Bronchial epithelial cell (primary cell): ENCODE results near the gene XPA. TPM values are rescaled to one million over a fixed set of nuclear protein-coding genes. Genes with fewer than 3 reads are reported as not detected.

Experiments used
- DNase-seq: peaks from one replicate; pipeline ENCODE4 v3.0.0-alpha.2; 2010; ENCODE audit warnings: low read depth
- FAIRE-seq: peaks from 2 replicates; lab custom pipeline; 2011; peaks lifted over from hg19 to GRCh38; lab: Jason Lieb, UNC
- H3K27me3 ChIP-seq: 2 replicates; pipeline ENCODE4 v1.5.1; 2011; ENCODE audit warnings: low read length; ENCODE audit not compliant: control insufficient read depth, insufficient read depth
- H3K36me3 ChIP-seq: 2 replicates; pipeline ENCODE4 v1.5.1; 2011; ENCODE audit warnings: low read length; ENCODE audit not compliant: control insufficient read depth, insufficient read depth
- H3K4me3 ChIP-seq: 2 replicates; pipeline ENCODE4 v1.5.1; 2011; ENCODE audit warnings: mild to moderate bottlenecking, low read depth, low read length, control low read depth
- CTCF ChIP-seq: IDR thresholded peaks from 2 replicates; pipeline ENCODE4 v1.5.1; 2011; ENCODE audit warnings: mild to moderate bottlenecking, moderate library complexity, low read length, control low read depth, inconsistent platforms; ENCODE audit not compliant: insufficient read depth, severe bottlenecking
- total RNA-seq: library from RNA; depleted of rRNA; stranded (reverse); fragments of >200 nt; gene quantifications from 2 replicates; pipeline ENCODE4 v1.2.1, GENCODE V29; 2014

Gene XPA
- total RNA-seq, 1 donor from 2014 or later: 4.2 TPM

- DNase-seq (no peak), FAIRE-seq (no peak)
- TF ChIP-seq CTCF: no peak
- no peaks in the 10 kb centered on the region for H3K27me3 ChIP-seq
- no peak overlapping the region for H3K4me3 ChIP-seq
- H3K36me3 ChIP-seq: peaks cover 24% of the 10 kb centered on the region
Measured at GRCh38 chr9:97660847-97661246, 36.3 kb downstream of the XPA start.

- no peaks in the 10 kb centered on the region for H3K27me3 ChIP-seq
- H3K4me3 ChIP-seq: no peak overlapping the region
- peaks cover 24% of the 10 kb centered on the region for H3K36me3 ChIP-seq
- DNase-seq (no peak), FAIRE-seq (no peak)
- TF ChIP-seq CTCF: no peak
Measured at GRCh38 chr9:97660340-97660739, 36.8 kb downstream of the XPA start.

GRCh38 chr9:97659771-97660170 is 37.4 kb downstream of the XPA start:
- no peak for TF ChIP-seq CTCF
- FAIRE-seq (no peak), DNase-seq (no peak)
- H3K36me3 ChIP-seq: peaks cover 21% of the 10 kb centered on the region
- no peak overlapping the region for H3K4me3 ChIP-seq
- no peaks in the 10 kb centered on the region for H3K27me3 ChIP-seq

- FAIRE-seq: no peak
Measured at GRCh38 chr9:97658707-97659106, 38.4 kb downstream of the XPA start.

GRCh38 chr9:97651646-97652045 is 45.5 kb downstream of the XPA start:
- Histone ChIP-seq H3K36me3 (peaks cover 6% of the 10 kb centered on the region), H3K27me3 (no peaks in the 10 kb centered on the region), H3K4me3 (no peak overlapping the region)
- no peak for FAIRE-seq
- no peak for DNase-seq
- no peak for TF ChIP-seq CTCF

More at GRCh38 chr9:97658707-97659106, 38.4 kb downstream of the XPA start:
- Histone ChIP-seq H3K36me3 (peaks cover 16% of the 10 kb centered on the region), H3K27me3 (no peaks in the 10 kb centered on the region), H3K4me3 (no peak overlapping the region)
- TF ChIP-seq CTCF: no peak
- DNase-seq: no peak

GRCh38 chr9:97647996-97648395 is 49.1 kb downstream of the XPA start:
- no peak for DNase-seq
- H3K27me3 ChIP-seq: no peaks in the 10 kb centered on the region
- no peak for FAIRE-seq
- peaks cover 3% of the 10 kb centered on the region for H3K36me3 ChIP-seq
- TF ChIP-seq CTCF: no peak
- H3K4me3 ChIP-seq: no peak overlapping the region
